Transverse colon (tissue), 4 donors: ENCODE measurements around the gene SLC27A5.

Experiments
- POLR2A ChIP-seq: fragments of 450-650 bp; IDR thresholded peaks from one replicate; pipeline ENCODE4 v1.6.1; 2016; ENCODE audit warnings: antibody characterized with exemption, mild to moderate bottlenecking, moderate library complexity
- POLR2AphosphoS5 ChIP-seq, 3 donors: sonication (generic); formaldehyde crosslinking; IDR thresholded peaks; one replicate each; pipeline ENCODE4 v1.6.1; 2016; ENCODE audit warnings: antibody characterized with exemption in 3 of 3
- TF ChIP-seq, protein P1 (sequence below), 5 experiments: fragments of 200-600 bp in 3 of 5; fragments of 450-650 bp in 2 of 5; sonication (generic) in 3 of 5; IDR thresholded peaks; 1 replicate in 2 of 5; 2 replicates in 3 of 5; pipeline ENCODE4 v1.5.1; 2016 to 2017; ENCODE audit warnings: antibody characterized with exemption in 5 of 5, inconsistent platforms in 3 of 5, mild to moderate bottlenecking in 2 of 5, moderate library complexity in 1 of 5

- TF ChIP-seq, protein P1, sequence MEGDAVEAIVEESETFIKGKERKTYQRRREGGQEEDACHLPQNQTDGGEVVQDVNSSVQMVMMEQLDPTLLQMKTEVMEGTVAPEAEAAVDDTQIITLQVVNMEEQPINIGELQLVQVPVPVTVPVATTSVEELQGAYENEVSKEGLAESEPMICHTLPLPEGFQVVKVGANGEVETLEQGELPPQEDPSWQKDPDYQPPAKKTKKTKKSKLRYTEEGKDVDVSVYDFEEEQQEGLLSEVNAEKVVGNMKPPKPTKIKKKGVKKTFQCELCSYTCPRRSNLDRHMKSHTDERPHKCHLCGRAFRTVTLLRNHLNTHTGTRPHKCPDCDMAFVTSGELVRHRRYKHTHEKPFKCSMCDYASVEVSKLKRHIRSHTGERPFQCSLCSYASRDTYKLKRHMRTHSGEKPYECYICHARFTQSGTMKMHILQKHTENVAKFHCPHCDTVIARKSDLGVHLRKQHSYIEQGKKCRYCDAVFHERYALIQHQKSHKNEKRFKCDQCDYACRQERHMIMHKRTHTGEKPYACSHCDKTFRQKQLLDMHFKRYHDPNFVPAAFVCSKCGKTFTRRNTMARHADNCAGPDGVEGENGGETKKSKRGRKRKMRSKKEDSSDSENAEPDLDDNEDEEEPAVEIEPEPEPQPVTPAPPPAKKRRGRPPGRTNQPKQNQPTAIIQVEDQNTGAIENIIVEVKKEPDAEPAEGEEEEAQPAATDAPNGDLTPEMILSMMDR (IDR thresholded peaks at IDR 0.05) = no peak
- peak in 1 of 3 donors; percentile 10 for TF ChIP-seq POLR2AphosphoS5 (IDR thresholded peaks at IDR 0.05)
- TF ChIP-seq POLR2A = no peak
Observed at GRCh38 chr19:58551577-58552471, 40.0 kb upstream of the SLC27A5 start.
